OCI-LY7 (cell line): ENCODE data around the gene KHDRBS2. TPM values are rescaled to one million over a fixed set of nuclear protein-coding genes. Genes with fewer than 3 reads are reported as not detected.

Experiments used
- BruUV-seq: library from RNA; stranded (reverse); fragments of 400-500 nt; replicated peaks from 2 replicates; lab custom pipeline; 2021; lab: Mats Ljungman, UMichigan
- CTCF ChIA-PET: fragments of 300-600 bp; sonication (Branson Sonifier 250); formaldehyde crosslinking; loops from one replicate; lab custom pipeline; 2022; ENCODE audit warnings: antibody characterized with exemption; ENCODE audit not compliant: unreplicated experiment; lab: Charles Lee
- POLR2A ChIA-PET: fragments of 300-600 bp; sonication (Branson Sonifier 250); formaldehyde crosslinking; loops from one replicate; lab custom pipeline; 2022; ENCODE audit warnings: antibody characterized with exemption; lab: Charles Lee
- DNase-seq: peaks from one replicate; pipeline ENCODE4 v3.0.0-alpha.2; 2015; ENCODE audit warnings: low spot score
- H2AFZ ChIP-seq: fragments of 200-600 bp; sonication (generic), shearing (Covaris generic); 2 replicates; pipeline ENCODE4 v1.6.1; 2014; ENCODE audit warnings: mild to moderate bottlenecking, antibody characterized with exemption, low read length, moderate library complexity
- H3K27ac ChIP-seq: fragments of 200-600 bp; sonication (generic); 2 replicates; pipeline ENCODE4 v1.5.1; 2014; ENCODE audit warnings: mixed run types, low read depth, mild to moderate bottlenecking, moderate library complexity, low read length, inconsistent platforms; ENCODE audit not compliant: poor library complexity, severe bottlenecking
- H3K36me3 ChIP-seq: fragments of 200-600 bp; sonication (generic); 2 replicates; pipeline ENCODE4 v1.6.1; 2014; ENCODE audit warnings: mild to moderate bottlenecking, antibody characterized with exemption, low read length, moderate library complexity, mixed read lengths; ENCODE audit not compliant: insufficient read depth
- H3K4me1 ChIP-seq: fragments of 200-600 bp; sonication (generic); 2 replicates; pipeline ENCODE4 v1.5.1; 2014; ENCODE audit warnings: mild to moderate bottlenecking, low read length; ENCODE audit not compliant: insufficient read depth, poor library complexity, severe bottlenecking
- H3K4me2 ChIP-seq: fragments of 200-600 bp; sonication (generic); 2 replicates; pipeline ENCODE4 v1.6.1; 2014; ENCODE audit warnings: mild to moderate bottlenecking, low read length
- H3K4me3 ChIP-seq: fragments of 200-600 bp; sonication (generic); 2 replicates; pipeline ENCODE4 v1.5.1; 2014; ENCODE audit warnings: mild to moderate bottlenecking, low read depth, low read length; ENCODE audit not compliant: poor library complexity, severe bottlenecking
- H3K79me2 ChIP-seq: fragments of 200-600 bp; sonication (generic); 2 replicates; pipeline ENCODE4 v1.6.1; 2016; ENCODE audit warnings: low read depth, mild to moderate bottlenecking, low read length, moderate library complexity, mixed read lengths; ENCODE audit not compliant: insufficient read depth
- H3K9me2 ChIP-seq: fragments of 200-600 bp; sonication (generic); 2 replicates; pipeline ENCODE4 v1.6.1; 2016; ENCODE audit warnings: mild to moderate bottlenecking, low read length, mixed read lengths; ENCODE audit not compliant: insufficient read depth
- H3K9me3 ChIP-seq: fragments of 200-600 bp; sonication (generic); 2 replicates; pipeline ENCODE4 v1.6.1; 2014; ENCODE audit warnings: mild to moderate bottlenecking, mixed run types, low read length, mixed read lengths
- H4K20me1 ChIP-seq: fragments of 200-600 bp; sonication (generic); 2 replicates; pipeline ENCODE4 v1.6.1; 2014; ENCODE audit warnings: mild to moderate bottlenecking, antibody characterized with exemption, low read length, moderate library complexity, mixed read lengths; ENCODE audit not compliant: insufficient read depth
- EZH2phosphoT487 ChIP-seq: fragments of 200-600 bp; sonication (generic); IDR thresholded peaks from 2 replicates; pipeline ENCODE4 v1.6.1; 2018; ENCODE audit warnings: low read depth, borderline replicate concordance, mild to moderate bottlenecking, mixed run types, antibody characterized with exemption, low read length, moderate library complexity, mixed read lengths
- intact Hi-C: fragments of 100-400 bp; cut with micrococcal nuclease; formaldehyde crosslinking; loops from one replicate; pipeline ENCODE4 v1.10.0; 2022; ENCODE audit not compliant: unreplicated experiment
- total RNA-seq, 2 experiments: library from RNA; depleted of rRNA in 1 of 2; stranded (reverse); fragments of >200 nt in 1 of 2; shearing (Covaris generic) in 1 of 2; gene quantifications; 2 replicates each; pipeline ENCODE4 v1.2.3, GENCODE V29; 2014 to 2022
- TF ChIP-seq, protein P1 (sequence below): fragments of 200-600 bp; sonication (generic); conservative IDR thresholded peaks from 2 replicates; pipeline ENCODE4 v1.5.1; 2014; ENCODE audit warnings: mild to moderate bottlenecking, antibody characterized with exemption, low read length, moderate library complexity, mixed read lengths

The KHDRBS2 gene
- total RNA-seq, 2 experiments from 2014 or later = 1.7 to 7.6 TPM

- CTCF ChIA-PET = no interaction called here
- no TSS peak for BruUV-seq
- no peaks in the 10 kb centered on the region for H3K79me2 ChIP-seq
- TF ChIP-seq EZH2phosphoT487 = no peak
- TF ChIP-seq, protein P1, sequence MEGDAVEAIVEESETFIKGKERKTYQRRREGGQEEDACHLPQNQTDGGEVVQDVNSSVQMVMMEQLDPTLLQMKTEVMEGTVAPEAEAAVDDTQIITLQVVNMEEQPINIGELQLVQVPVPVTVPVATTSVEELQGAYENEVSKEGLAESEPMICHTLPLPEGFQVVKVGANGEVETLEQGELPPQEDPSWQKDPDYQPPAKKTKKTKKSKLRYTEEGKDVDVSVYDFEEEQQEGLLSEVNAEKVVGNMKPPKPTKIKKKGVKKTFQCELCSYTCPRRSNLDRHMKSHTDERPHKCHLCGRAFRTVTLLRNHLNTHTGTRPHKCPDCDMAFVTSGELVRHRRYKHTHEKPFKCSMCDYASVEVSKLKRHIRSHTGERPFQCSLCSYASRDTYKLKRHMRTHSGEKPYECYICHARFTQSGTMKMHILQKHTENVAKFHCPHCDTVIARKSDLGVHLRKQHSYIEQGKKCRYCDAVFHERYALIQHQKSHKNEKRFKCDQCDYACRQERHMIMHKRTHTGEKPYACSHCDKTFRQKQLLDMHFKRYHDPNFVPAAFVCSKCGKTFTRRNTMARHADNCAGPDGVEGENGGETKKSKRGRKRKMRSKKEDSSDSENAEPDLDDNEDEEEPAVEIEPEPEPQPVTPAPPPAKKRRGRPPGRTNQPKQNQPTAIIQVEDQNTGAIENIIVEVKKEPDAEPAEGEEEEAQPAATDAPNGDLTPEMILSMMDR = no peak
- no peaks in the 10 kb centered on the region for H3K9me3 ChIP-seq
- H3K4me1 ChIP-seq = no peaks in the 10 kb centered on the region
- no peak overlapping the region for H3K4me3 ChIP-seq
- H3K36me3 ChIP-seq = no peaks in the 10 kb centered on the region
- H3K4me2 ChIP-seq = no peak overlapping the region
- no peak overlapping the region for H3K27ac ChIP-seq
- no peak for DNase-seq
- H2AFZ ChIP-seq = no peak overlapping the region
- no peaks in the 10 kb centered on the region for H4K20me1 ChIP-seq
- POLR2A ChIA-PET = no interaction called here
- intact Hi-C loops = no loop called here
- H3K9me2 ChIP-seq = no peaks in the 10 kb centered on the region
These were observed 338.6 kb downstream of the KHDRBS2 start for GRCh38 chr6:61947311-61947947.

DNA sequence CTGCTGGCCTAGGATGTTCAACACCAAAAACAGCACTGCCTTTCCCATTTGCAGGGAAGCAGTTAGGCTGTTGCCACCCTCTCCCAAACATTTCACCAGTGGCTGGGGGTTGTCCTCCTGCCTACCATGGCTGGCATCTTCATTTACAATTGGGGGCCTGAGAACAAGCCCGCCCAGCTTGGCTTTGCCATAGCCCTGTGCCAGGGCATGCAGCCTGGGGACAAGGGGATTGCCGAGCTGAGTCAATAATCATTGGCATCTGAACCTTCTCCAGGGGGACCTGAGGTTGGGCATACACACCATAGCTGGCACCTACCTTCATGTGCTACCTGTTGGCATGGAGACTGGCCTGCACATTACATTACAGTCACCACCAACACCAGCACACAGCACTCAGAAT is 345.1 kb downstream of the KHDRBS2 start:
- no peak overlapping the region for H3K4me3 ChIP-seq
- CTCF ChIA-PET = no interaction called here
- no peaks in the 10 kb centered on the region for H3K9me2 ChIP-seq
- H3K27ac ChIP-seq = no peak overlapping the region
- no peaks in the 10 kb centered on the region for H3K4me1 ChIP-seq
- no peak overlapping the region for H2AFZ ChIP-seq
- no peaks in the 10 kb centered on the region for H3K79me2 ChIP-seq
- TF ChIP-seq EZH2phosphoT487 = no peak
- POLR2A ChIA-PET = no interaction called here
- no peak overlapping the region for H3K4me2 ChIP-seq
- no peak for DNase-seq
- no peaks in the 10 kb centered on the region for H4K20me1 ChIP-seq
- intact Hi-C loops = no loop called here
- H3K9me3 ChIP-seq = no peaks in the 10 kb centered on the region
- no TSS peak for BruUV-seq
- H3K36me3 ChIP-seq = no peaks in the 10 kb centered on the region

GRCh38 chr6:61935242-61935846 is 350.7 kb downstream of the KHDRBS2 start:
- ChIA-PET POLR2A (no interaction called here), CTCF (no interaction called here)
- Histone ChIP-seq H3K27ac (no peak overlapping the region), H3K9me3 (no peaks in the 10 kb centered on the region), H3K36me3 (no peaks in the 10 kb centered on the region), H3K4me1 (no peaks in the 10 kb centered on the region), H2AFZ (no peak overlapping the region), H4K20me1 (no peaks in the 10 kb centered on the region), H3K9me2 (no peaks in the 10 kb centered on the region), H3K79me2 (no peaks in the 10 kb centered on the region), H3K4me2 (no peak overlapping the region), H3K4me3 (no peak overlapping the region)
- intact Hi-C loops = no loop called here
- DNase-seq = no peak
- no TSS peak for BruUV-seq
- TF ChIP-seq, protein P1 = no peak
- TF ChIP-seq EZH2phosphoT487 = no peak
